Uterine smooth muscle cell (primary cell): ENCODE data around the gene LDHAL6A. TPM values are rescaled to one million over a fixed set of nuclear protein-coding genes. Genes with fewer than 3 reads are reported as not detected.

Experiments
- total RNA-seq: library from RNA; depleted of rRNA; stranded (reverse); fragments of >200 nt; gene quantifications from 2 replicates; pipeline ENCODE4 v1.2.3, GENCODE V29; 2014

The LDHAL6A gene
- total RNA-seq = not detected in 2 replicates

DNA sequence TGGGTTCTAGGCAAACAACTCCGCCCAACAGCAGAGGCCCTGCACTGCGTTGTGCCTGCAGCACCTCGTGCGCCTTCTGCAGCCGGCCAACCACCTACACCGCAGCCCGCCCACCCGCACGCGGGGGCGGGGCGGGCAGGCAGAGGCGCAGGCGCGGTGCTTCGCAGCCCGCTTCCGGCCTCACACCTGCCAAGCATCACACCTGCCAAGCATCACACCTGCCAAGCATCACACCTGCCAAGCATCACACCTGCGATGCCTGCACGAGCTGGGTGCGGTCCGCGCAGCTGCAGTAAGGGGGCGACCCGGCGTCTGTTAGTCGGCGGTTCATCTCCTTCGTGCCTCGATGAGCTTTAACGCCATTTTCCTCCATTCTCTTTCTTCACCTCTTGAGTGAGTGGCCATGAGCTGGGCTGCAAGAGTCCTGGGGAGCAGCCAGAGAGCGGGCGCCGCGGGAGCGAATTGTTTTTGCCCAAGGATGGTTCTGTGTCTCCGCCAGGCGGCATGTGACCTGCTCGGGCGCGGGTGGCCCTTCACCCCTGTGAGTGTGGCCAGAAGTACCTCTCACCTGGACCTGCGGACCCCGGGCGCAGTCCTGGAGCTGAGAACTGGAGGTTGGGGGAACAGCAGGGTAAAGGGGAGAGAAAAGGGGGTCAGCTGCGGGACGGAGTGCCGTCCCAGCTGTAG is at the start of gene LDHAL6A:
Gene LDHAL6A (plus strand): TSS at position 171 of the 687 bp plus-strand sequence. CDS start 825 bp downstream, outside the sequence.

DNA sequence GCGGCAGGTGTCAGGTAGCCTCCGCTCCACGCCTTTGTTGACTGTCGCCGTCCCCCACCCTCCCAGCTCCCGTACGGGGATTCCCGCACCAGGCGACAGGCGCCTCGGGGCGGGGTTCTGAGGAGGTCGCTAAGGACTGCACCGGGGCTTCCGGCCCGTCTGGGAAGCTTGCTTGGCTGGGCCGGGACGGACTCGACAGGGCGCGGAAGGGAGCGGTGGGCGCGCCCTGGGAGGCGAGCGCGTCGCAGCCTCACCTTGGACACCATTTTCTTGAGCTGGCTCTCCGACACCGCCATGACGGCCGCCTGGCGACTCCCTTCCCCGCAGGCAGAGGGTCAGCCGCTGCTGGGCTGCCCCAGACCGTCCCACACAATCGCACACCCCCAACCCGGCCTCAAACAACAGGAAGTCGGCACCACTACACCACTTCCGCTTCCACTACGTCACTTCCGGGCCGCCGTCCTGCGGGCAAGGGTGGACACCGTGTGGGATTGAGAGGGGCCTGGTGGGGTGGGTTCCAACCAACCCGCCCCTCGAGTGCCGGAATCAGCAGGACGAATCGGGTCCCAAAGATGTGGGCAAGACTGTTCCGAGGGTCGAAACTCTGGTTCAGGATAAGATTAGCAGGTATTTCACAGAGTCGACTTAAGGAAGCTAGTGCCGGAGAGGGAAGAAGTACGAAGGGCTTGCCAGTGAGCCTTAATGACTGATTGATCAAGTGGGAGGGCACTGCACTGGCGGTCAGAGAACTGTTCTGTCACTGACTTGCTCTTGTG is 71.1 kb downstream of the LDHAL6A start, which contains the start of gene TSG101:
Gene TSG101 (minus strand): TSS at position 422 of the 776 bp plus-strand sequence. CDS start 126 bp downstream, at position 296.

Other genes starting within 250 kb of the LDHAL6A start
- not detected in 2 replicates for gene SAA4, start 219.1 kb upstream of the LDHAL6A start, total RNA-seq
- not detected in 2 replicates for gene SAA2, start 207.2 kb upstream of the LDHAL6A start, total RNA-seq
- gene SAA1, start 189.6 kb upstream of the LDHAL6A start, total RNA-seq = 0.33 TPM in 1 of 2 replicates, not detected in the other
- gene HPS5, start 133.7 kb upstream of the LDHAL6A start, total RNA-seq = 33.2 and 38.9 TPM in 2 replicates
- gene GTF2H1, start 133.3 kb upstream of the LDHAL6A start, total RNA-seq = 67.6 and 81.6 TPM in 2 replicates
- 521 and 846 TPM in 2 replicates for gene LDHA, start 61.3 kb upstream of the LDHAL6A start, total RNA-seq
- gene LDHC, start 43.5 kb upstream of the LDHAL6A start, total RNA-seq = 1.9 TPM in 1 of 2 replicates, not detected in the other
- gene TSG101, start 71.1 kb downstream of the LDHAL6A start, total RNA-seq = 65.7 and 78.9 TPM in 2 replicates
- 27.1 and 31.4 TPM in 2 replicates for gene UEVLD, start 132.9 kb downstream of the LDHAL6A start, total RNA-seq
- gene MISFA, start 143.9 kb downstream of the LDHAL6A start, total RNA-seq = 1.3 and 1.5 TPM in 2 replicates
- gene SPTY2D1, start 178.5 kb downstream of the LDHAL6A start, total RNA-seq = 21.9 and 25.1 TPM in 2 replicates
- gene TMEM86A, start 242.9 kb downstream of the LDHAL6A start, total RNA-seq = 0.11 and 0.25 TPM in 2 replicates